Endothelial cell of umbilical vein (primary cell): Measurements from ENCODE around the gene CHN1. TPM values are rescaled to one million over a fixed set of nuclear protein-coding genes. Genes with fewer than 3 reads are reported as not detected.

Experiments
- BruUV-seq: library from RNA; stranded (reverse); fragments of 400-500 nt; replicated peaks from 2 replicates; lab custom pipeline; 2021; lab: Mats Ljungman, UMichigan
- CTCF ChIA-PET: fragments of 300-600, 350-600 bp; sonication (Branson Sonifier 250); formaldehyde crosslinking; loops from one replicate; lab custom pipeline; 2021; ENCODE audit warnings: antibody characterized with exemption, inconsistent platforms; lab: Charles Lee
- POLR2A ChIA-PET: fragments of 300-600, 350-600 bp; sonication (Branson Sonifier 250); formaldehyde crosslinking; loops from one replicate; lab custom pipeline; 2021; ENCODE audit warnings: antibody characterized with exemption, inconsistent platforms; lab: Charles Lee
- DNase-seq: peaks from one replicate; pipeline ENCODE4 v3.0.0-alpha.2; 2011; ENCODE audit warnings: low read depth, low spot score
- FAIRE-seq: peaks from 2 replicates; lab custom pipeline; 2011; peaks lifted over from hg19 to GRCh38; lab: Jason Lieb, UNC
- H2AFZ ChIP-seq: 2 replicates; pipeline ENCODE4 v1.6.0; 2012; ENCODE audit warnings: low read depth, low read length, control low read depth, inconsistent platforms
- H3K27ac ChIP-seq: 2 replicates; pipeline ENCODE4 v1.5.1; 2011; ENCODE audit warnings: low read depth, mild to moderate bottlenecking, control low read depth, low read length, moderate library complexity; ENCODE audit not compliant: insufficient read depth
- H3K27me3 ChIP-seq, 2 experiments: 2 replicates each; pipeline versions ENCODE4 v1.6.0 to v1.6.1; 2011; ENCODE audit warnings: low read length in 2 of 2, mixed read lengths in 1 of 2; ENCODE audit not compliant: control insufficient read depth in 2 of 2, insufficient read depth in 2 of 2
- H3K36me3 ChIP-seq, 2 experiments: 2 replicates in 1 of 2; 3 replicates in 1 of 2; pipeline ENCODE4 v1.5.1; 2011; ENCODE audit warnings: low read length in 2 of 2, mild to moderate bottlenecking in 1 of 2, moderate library complexity in 1 of 2; ENCODE audit not compliant: control insufficient read depth in 2 of 2, insufficient read depth in 2 of 2; ENCODE audit errors: extremely low read depth in 1 of 2
- H3K4me1 ChIP-seq: 3 replicates; pipeline ENCODE4 v1.5.1; 2011; ENCODE audit warnings: mild to moderate bottlenecking, low read length; ENCODE audit not compliant: control insufficient read depth, insufficient read depth; ENCODE audit errors: extremely low read depth
- H3K4me2 ChIP-seq: 2 replicates; pipeline ENCODE4 v1.6.1; 2011; ENCODE audit warnings: low read length, control low read depth, mixed read lengths; ENCODE audit not compliant: insufficient read depth
- H3K4me3 ChIP-seq, 3 experiments: fragments of 200-600 bp in 1 of 3; sonication (generic), shearing (Covaris generic) in 1 of 3; replicated peaks in 1 of 3; 2 replicates each; pipeline ENCODE4 v1.5.1; 2011 to 2016; ENCODE audit warnings: control low read depth in 3 of 3, low read length in 3 of 3, mild to moderate bottlenecking in 2 of 3, inconsistent platforms in 1 of 3, low read depth in 1 of 3, moderate library complexity in 1 of 3; ENCODE audit not compliant: insufficient read depth in 1 of 3
- H3K79me2 ChIP-seq: 2 replicates; pipeline ENCODE4 v1.6.0; 2012; ENCODE audit warnings: low read length, inconsistent platforms; ENCODE audit not compliant: control insufficient read depth, insufficient read depth
- H3K9ac ChIP-seq: replicated peaks from 2 replicates; pipeline ENCODE3; 2011; ENCODE audit warnings: low read length, control low read depth; ENCODE audit not compliant: insufficient read depth; ENCODE audit errors: extremely low read depth
- H3K9me1 ChIP-seq: replicated peaks from 3 replicates; pipeline ENCODE4 v1.6.0; 2011; ENCODE audit warnings: mild to moderate bottlenecking, low read length; ENCODE audit not compliant: control insufficient read depth, insufficient read depth; ENCODE audit errors: extremely low read depth
- H3K9me3 ChIP-seq: replicated peaks from 2 replicates; pipeline ENCODE4 v1.5.1; 2012; ENCODE audit warnings: low read length, inconsistent platforms; ENCODE audit not compliant: control insufficient read depth, insufficient read depth
- H4K20me1 ChIP-seq: replicated peaks from 2 replicates; pipeline ENCODE3; 2011; ENCODE audit warnings: mild to moderate bottlenecking, low read length; ENCODE audit not compliant: control insufficient read depth, insufficient read depth; ENCODE audit errors: extremely low read depth
- MAX ChIP-seq: IDR thresholded peaks from 2 replicates; pipeline ENCODE4 v1.6.1; 2011; ENCODE audit not compliant: insufficient read depth, insufficient read length
- MYC ChIP-seq: IDR thresholded peaks from one replicate; pipeline ENCODE4 v1.6.1; 2011; ENCODE audit warnings: mild to moderate bottlenecking, low read depth, low read length
- POLR2AphosphoS5 ChIP-seq: IDR thresholded peaks from 2 replicates; pipeline ENCODE4 v1.6.1; 2012; ENCODE audit warnings: low read depth, mild to moderate bottlenecking, control low read depth, low read length, moderate library complexity; ENCODE audit not compliant: insufficient read depth
- dilution Hi-C: fragments of 300-500 bp; cut with MboI; formaldehyde crosslinking; loops from one replicate; pipeline ENCODE4 v1.15.0; 2019; ENCODE audit warnings: low sequenced_read_pairs; ENCODE audit not compliant: extremely low pct_ligation_motif_present
- intact Hi-C: fragments of 100-400 bp; cut with micrococcal nuclease; formaldehyde crosslinking; loops from one replicate; pipeline ENCODE4 v1.10.0; 2022
- polyA plus RNA-seq, 4 experiments: library from polyadenylated mRNA; depleted of rRNA in 3 of 4; stranded (reverse) in 3 of 4; unstranded in 1 of 4; fragments of >200 nt; gene quantifications; 2 replicates each; pipeline versions ENCODE4 v1.2.1 to v1.2.3, GENCODE V29; 2011 to 2012; ENCODE audit warnings: missing spikeins in 1 of 4
- total RNA-seq: library from RNA; stranded (reverse); gene quantifications from 2 replicates; pipeline ENCODE4 v1.2.3, GENCODE V29; 2021

The CHN1 gene
- total and polyA plus RNA-seq, 2 donors (not counting 3 experiments of a cell fraction or from before 2014, with no cell fraction given), result 23.3 to 24.9 TPM

- H3K27ac ChIP-seq, result no peak overlapping the region
- no peaks in the 10 kb centered on the region for H3K27me3 ChIP-seq
- H3K4me2 ChIP-seq, result no peak overlapping the region
- ChIA-PET CTCF (interaction anchor here (0.9 to 1.5 kb wide), 2 partner anchors 10 to 11 kb away, joined by 3 read pairs; no protein-coding TSS in a partner anchor), POLR2A (no interaction called here)
- intact Hi-C loops, result no loop called here
- peaks cover 15% of the 10 kb centered on the region for H3K4me1 ChIP-seq
- no peaks in the 10 kb centered on the region for H3K79me2 ChIP-seq
- H3K9ac ChIP-seq, result no peak overlapping the region
- H4K20me1 ChIP-seq, result no peaks in the 10 kb centered on the region
- no peaks in the 10 kb centered on the region for H3K9me1 ChIP-seq
- H2AFZ ChIP-seq, result no peak overlapping the region
- FAIRE-seq, result no peak
- no peaks in the 10 kb centered on the region for H3K9me3 ChIP-seq
- DNase-seq, result no peak
- dilution Hi-C loops, result no loop called here
- H3K4me3 ChIP-seq, result no peak overlapping the region
- TF ChIP-seq MAX, result no peak
- no TSS peak for BruUV-seq
- no peaks in the 10 kb centered on the region for H3K36me3 ChIP-seq
Measured at GRCh38 chr2:175019566-175020327, 14.6 kb upstream of the CHN1 start.

- TF ChIP-seq POLR2AphosphoS5 (no peak), MAX (no peak), MYC (no peak)
- Histone ChIP-seq H3K4me2 (no peak overlapping the region), H3K27ac (no peak overlapping the region), H3K79me2 (no peaks in the 10 kb centered on the region), H3K4me1 (peaks cover 18% of the 10 kb centered on the region), H3K36me3 (no peaks in the 10 kb centered on the region), H3K9me3 (no peaks in the 10 kb centered on the region), H2AFZ (no peak overlapping the region), H3K9ac (no peak overlapping the region), H3K4me3 (no peak overlapping the region), H3K27me3 (no peaks in the 10 kb centered on the region), H4K20me1 (no peaks in the 10 kb centered on the region), H3K9me1 (no peaks in the 10 kb centered on the region)
- no TSS peak for BruUV-seq
- ChIA-PET CTCF (interaction anchor here (1.1 to 1.2 kb wide), 3 partner anchors 8 to 13 kb away, joined by 3 read pairs; partner anchors contain the start of gene CHN1), POLR2A (no interaction called here)
- FAIRE-seq (no peak), DNase-seq (no peak)
- dilution Hi-C loops (no loop called here), intact Hi-C loops (no loop called here)
Measured at GRCh38 chr2:175017618-175018414, 12.6 kb upstream of the CHN1 start.
